Stimulated activated CD4-positive, alpha-beta T cell treated with anti-CD3 and anti-CD28 coated beads, Interleukin-4, amount 100 ng/mL, for 24 hours (primary cell): ENCODE data around the gene KIF1A.
A peak's percentile ranks its signal among the peaks of the same experiment; 100 is the strongest.
"Not testable (repeated sequence)": the region's sequence is repeated elsewhere in the genome, so short reads cannot be mapped to it uniquely, and the experiment has no call there.

Experiments used
- DNase-seq: peaks from one replicate; pipeline ENCODE4 v3.0.0-alpha.2; 2020

The KIF1A gene

DNA sequence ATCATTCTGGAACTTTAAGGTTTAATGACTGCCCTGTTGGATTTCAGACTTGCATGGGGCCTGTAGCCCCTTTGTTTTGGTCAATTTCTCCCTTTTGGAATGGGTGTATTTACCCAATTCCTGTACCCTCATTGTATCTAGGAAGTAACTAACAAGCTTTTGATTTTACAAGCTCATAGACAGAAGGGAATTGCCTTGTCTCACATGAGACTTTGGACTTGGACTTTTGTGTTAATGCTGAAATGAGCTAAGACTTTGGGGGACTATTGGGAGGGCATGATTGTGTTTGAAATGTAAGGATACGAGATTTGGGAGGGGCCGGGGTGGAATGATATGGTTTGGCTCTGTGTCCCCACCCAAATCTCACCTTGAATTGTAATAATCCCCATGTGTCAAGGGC lies 26.3 kb upstream of the KIF1A start:
- DNase-seq, result not testable (repeated sequence)

DNA sequence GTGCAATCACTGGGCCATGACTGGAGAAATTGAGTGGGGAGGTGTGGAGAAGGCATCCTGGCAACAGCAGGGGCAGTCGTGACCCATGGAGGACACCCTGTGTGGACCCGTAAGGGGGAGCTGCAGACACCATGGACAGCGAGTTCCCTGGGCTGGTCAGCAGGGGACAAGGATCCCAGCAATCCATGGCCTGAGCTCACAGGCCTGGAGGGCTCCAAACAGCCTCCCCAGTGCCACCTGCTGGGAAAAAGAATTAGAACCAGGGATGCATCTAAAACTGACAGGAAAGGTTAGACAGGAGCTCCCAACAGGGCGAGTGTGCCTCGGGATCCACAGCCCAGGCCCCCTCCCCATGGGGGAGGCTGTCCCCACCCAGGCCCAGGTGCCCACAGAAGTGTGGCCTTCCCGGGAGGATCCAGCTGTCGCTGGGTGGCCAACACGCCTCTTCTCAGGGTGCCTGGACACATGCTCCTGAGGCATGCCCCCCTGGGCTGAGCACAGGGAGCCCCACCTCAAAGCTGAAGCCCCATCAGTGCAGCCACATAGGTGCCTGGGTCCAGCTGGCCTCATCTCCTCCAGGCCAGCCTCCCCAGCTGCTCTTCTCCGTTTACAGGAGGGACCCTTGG lies 20.5 kb upstream of the KIF1A start:
- peak; percentile 22 for DNase-seq

DNA sequence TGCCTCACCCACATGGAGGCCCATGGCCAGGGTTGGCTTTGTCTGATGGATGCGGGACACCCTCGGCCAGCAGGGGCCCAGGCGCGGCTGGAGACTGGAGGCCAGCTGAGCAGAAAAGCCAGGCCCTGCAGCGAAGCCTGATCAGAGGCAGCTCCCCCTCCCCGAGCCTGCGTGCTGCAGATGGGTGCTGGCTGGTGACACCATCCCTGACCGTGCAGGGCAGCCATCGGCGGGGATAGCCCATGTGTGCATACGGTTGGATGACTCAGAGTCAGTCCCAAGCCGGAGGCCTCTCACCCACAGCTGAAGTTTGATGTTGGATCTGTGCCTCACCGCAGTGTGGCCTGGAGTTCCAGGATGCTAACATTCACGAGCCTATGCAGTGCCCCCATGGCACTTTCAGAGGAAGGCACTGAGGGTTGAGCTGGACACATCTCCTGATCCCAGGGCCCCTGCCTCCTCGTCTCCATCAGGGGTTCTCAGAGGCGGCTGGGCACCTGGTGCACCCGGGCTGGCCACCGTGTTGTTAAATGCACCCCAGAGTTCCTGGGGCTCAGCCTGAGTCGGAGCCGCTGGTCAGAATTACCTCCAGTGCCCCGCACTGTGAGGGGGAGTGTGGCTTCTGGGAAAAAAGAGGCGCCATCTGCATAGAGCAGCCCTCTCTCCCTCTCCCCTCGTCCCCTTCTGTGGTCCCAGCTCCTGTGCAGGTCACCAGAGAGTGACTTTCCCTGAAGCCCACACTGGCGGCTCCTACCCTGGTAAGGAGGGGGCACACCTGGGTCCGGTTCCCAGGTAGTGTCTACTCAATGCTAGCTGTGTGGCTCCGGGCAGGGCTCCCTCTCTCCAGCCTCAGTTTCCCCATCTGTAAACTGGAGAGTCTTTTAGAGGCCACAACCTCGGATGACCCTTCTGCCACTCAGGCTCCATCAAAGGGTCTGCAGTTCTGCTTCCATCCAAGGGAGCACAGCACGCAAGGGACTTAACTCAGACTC lies 19.4 kb upstream of the KIF1A start:
- DNase-seq, result no peak

DNA sequence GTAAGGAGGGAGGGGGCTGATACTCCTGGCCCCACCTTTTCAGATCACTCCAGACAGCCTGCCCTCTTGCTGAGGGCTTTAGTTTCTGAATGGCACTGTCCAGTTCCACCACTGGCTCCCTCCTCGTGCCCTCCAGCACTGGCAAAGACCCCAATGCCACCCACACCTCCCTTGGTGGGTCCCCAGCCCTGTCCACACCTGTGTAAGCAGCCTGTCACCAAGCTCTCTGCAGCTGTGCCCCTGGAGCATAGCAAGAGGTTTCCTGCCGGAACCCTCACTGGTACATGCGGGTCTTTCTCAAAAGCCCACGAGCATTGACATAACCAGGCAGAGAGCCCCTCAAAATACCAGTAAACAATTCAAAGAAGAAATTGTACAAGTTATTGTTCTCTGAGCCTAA lies 17.6 kb upstream of the KIF1A start:
- no peak for DNase-seq

DNA sequence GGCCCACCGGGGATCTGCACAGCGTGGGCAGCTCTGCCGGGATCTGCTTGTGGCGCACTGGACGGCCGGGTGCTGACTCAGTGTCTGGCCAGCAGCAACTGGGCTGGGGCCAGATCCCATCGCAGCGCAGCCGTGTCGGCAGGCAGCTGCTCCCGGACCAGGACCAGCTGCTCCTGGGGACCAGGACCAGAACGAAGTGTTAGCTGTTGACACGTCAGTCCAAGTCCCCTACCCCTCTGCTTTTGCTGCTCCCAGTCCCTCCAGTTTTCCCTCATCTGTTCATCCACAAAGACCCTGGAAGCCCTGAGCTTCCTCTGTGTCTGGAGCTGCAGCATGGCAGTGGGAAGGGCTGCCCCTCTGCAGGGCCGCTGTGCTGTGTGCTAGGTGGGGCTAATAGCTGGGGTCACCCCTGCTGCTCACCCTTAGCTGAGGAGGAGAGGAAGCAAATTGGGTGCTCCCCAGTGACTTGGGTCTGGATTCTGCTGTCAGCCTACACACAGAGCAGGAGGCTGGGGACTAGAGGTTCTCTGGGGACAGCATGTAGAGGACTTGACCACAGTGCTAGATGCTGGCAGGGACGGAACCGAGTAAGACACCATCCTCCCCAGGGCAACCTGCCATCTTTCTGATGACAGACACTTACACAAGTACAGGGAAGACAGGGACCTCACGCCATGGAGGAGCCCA lies 16.9 kb upstream of the KIF1A start:
- DNase-seq, result no peak

DNA sequence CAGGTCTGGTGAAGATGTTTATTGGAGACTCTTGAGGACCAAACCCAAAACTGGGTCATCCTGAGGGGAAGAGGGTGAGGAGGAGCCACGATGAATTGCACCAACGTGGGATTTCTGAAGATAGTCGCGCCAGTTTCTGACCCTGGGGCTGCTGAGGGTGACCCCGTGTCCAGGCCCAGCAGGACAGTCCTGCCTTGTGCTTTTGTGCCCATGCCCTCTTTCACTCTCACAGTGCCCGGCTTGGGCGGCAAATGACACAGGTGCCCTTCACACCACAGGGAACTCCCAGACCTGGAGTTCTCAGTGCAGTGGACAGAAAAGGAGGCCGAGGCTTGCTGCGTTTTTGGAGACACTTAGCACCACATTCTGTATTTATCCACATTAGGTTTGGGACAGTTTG lies 15.5 kb upstream of the KIF1A start:
- DNase-seq, result no peak

DNA sequence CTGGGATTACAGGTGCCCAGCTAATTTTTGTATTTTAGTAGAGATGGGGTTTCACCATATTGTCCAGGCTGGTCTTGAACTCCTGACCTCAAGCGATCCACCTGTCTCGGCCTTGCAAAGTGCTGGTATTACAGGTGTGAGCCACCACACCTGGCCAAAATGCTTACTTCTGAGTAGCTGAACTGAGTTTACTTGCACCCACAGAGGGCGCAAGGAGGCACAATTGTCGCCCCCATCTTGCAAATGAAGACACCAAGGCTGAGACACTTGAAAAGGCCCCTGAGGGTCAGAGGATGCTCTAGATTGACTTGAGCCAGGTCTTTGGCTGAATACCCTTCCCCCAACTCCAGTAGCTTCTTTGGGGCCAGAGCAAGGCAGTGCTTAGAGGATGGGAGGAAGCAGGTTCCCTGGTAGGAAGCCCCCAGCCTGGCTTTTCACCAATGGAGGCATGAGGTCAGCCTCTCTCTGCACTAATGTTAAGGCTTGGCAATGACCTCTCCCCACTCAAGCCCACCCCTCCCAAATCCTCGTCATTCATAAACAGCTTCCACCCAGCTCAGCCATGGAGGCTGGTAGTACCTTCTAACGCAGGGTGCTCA lies 14.5 kb upstream of the KIF1A start:
- DNase-seq, result no peak

DNA sequence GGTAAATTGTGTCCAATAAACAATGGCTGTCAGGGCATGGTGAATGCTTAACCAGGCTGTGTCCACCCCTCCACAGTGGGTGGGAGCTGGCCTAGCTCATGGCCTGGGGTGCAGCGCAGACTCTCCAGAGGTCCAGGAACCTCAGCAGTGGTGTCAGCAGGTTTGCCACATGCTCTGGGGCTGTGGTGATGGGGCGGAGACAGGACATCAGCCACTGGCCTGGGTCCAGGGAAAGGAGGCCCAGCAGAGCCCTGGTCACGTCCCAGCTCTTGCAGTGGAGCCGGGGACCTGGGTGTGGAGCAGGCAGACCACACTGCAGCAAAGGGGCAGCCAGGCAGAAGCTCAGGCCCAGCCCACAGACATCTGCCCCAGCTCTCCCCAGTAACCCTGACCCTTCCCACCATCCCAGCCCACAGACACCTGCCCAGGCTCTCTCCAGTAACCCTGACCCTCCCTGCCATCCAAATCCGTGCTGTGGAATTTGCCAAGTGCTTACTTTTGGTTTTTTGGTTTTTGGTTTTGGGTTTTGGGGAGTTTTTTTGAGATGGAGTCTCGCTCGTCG lies 13.8 kb upstream of the KIF1A start:
- no peak for DNase-seq

DNA sequence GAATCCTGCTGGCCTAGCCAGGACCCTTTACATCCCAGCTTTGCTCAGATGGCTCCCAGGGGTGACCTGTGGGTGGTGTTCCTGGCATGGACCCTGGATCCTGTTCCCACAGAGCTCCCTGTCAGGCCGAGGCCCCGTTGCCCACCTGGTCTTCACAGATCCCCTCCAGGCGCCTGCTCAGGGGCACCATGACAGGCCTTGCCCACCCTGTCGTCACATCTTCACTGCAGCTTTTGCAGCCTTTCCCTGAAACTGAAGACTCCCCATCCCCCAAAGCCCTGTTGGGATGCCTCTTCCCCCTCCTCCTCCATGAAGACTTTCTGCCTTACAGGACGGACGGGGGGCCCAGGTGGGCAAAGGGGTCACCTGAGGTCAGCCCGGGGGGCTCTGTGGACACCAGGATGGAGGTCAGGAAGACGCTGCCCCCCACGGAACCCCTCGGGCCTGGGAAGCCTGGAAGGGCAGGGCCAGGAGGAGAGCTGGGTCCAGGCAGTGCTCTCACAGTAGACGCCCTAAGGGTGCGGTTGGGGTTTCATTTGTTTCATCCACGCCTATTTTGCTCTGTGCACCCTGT lies 13.0 kb upstream of the KIF1A start:
- no peak for DNase-seq

DNA sequence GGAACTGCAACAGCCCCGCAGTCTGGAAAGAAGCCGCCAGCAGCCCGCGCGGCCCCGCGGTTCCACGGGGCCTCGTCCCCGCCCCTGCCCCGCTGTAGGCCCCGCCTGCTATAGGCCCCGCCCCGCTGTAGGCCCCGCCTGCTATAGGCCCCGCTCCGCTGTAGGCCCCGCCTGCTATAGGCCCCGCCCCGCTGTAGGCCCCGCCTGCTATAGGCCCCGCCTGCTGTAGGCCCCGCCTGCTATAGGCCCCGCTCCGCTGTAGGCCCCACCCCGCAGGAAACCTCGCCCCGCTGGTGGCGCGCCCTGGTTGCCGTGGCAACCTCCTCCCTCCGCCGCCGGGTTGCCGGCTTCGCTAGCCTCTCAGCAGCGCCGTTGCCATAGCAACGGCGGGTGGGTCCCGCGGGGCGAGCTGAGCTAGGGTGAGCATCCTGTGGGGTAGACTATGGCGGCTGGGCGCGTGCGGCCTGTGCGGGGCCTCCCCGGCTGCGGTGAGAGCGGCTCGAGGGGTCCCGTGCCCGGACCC lies 12.2 kb upstream of the KIF1A start:
- peak; percentile 95 for DNase-seq

DNA sequence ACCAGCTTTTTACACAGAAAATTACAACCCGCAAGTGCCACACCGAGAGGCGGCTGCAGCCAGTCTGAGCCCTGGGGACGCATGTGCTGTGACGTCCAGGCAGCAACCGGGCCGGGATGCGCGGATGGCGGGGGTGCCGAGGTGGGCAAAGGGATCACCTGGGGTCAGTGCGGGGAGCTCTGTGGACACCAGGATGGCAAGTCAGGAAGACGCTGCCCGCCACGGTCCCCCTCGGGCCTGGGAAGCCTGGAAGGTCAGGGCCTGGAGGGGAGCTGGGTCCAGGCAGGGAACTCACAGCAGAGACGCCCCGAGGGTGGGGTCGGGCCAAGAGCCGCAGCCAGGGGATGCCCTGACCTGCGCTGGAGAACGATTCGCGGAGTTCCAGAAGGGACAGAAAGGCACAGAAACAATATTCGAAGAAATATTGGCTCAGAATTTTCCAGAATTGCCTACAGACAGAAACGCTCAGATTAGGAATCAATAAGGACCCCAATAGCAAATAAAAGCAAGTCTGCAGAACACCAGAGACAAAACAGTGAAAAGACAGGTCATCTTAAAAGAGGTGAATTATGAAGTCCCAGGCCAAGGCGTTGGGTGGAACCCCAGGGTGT lies 11.7 kb upstream of the KIF1A start:
- DNase-seq, result no peak

DNA sequence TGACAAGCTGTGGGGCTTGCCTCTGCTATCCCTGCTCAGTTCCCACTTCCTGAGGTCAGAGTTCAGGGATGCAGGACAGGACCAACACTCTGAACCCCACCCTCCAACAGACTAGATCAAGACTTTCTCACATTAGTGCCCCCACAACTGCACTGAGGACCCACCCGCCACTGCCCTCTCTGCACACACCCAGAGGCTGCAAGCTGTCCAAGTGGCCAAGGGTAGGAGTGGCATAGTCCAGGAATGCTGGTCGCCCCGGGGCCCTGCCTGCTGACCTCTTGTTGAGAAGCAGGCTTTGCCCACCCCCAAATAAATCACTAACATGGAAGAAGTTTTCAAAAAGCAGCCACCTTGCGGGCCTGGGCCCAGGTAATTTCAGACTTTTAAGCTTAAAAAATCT lies 5.5 kb upstream of the KIF1A start:
- DNase-seq, result no peak

DNA sequence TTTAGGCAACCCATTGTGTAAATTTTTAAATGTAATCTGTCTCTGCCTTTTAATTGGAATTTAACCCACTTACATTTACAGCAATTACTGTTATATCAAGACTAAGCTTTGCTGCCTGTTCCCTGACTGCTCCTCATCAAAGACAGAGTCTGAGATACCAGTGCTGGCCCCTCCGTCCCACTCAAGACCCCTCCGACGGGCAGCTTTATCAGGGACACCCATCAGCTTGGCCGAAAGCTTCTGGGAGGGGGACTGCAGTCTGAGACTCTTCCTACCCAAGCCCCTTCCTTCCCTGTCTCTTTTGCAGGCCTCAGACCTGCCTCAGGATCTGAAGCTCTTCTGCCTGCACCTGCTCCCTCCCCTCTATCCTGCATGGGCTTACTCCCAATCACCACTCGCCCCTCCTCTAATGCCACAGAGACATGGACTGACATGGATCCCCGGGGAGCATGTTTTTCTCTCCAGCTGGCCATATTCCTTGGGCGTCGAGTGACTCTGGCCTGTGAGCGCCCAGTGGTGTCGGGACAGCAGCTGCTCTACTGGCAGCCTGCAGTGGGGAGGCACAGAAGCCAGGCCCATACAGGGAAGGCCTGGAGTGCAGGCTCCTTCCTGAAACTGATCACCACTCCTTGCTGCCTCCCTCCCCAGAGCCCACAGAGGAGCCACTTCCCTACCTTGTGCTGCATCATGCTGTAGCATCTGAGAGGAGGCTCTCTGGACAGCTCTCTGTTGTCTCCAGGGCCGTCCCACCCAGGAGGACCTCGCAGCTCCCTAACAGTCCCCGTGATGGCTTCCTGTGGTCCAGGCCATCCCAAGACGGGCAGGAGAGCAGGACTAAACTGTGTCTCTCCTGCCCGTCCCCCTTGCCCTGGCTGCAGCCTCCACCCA lies 3.7 kb upstream of the KIF1A start:
- no peak for DNase-seq

DNA sequence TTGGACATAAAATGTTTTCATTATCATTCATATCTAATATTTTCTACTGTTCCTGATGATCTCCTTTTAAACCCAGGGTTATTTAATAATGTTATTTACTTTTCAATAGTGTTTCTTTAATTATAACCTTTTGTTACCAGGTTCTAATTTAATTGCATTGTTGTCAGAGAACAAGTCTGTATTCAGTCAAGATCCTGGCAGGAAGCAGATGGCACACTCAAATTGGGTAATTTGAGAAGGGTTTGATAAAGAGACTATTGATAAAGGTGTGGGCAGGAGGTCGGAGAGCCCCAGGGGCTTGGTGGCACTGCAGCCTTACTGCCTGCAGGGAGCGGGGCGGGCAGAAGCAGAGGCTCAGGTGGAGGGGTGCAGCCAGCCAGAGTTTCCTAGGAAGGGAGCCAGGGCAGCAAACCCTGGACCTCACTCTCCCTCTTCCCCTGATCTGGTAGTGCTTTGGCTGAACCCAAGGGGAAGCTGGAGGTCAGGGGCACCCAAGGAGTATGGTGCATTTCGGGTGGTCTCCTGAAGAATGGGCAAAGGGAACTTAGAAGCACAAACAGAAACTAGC lies 2.3 kb upstream of the KIF1A start:
- DNase-seq, result no peak

DNA sequence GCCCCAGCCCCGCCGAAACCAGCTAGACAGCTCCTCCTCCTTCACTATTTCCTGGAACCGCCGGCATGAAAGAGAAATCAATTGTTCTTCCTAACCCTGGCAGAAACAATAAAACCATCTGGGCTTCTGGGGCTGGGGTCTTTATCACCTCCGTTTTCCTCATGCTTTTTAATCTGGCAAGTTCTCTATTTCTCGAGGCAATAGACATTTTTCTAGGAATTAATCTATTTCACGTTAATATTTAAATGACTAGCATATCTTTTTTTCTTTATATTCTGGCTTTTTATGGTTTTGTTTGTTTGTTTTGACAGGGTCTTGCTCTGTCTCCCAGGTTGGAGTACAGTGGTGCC lies 1.4 kb upstream of the KIF1A start:
- DNase-seq, result no peak

DNA sequence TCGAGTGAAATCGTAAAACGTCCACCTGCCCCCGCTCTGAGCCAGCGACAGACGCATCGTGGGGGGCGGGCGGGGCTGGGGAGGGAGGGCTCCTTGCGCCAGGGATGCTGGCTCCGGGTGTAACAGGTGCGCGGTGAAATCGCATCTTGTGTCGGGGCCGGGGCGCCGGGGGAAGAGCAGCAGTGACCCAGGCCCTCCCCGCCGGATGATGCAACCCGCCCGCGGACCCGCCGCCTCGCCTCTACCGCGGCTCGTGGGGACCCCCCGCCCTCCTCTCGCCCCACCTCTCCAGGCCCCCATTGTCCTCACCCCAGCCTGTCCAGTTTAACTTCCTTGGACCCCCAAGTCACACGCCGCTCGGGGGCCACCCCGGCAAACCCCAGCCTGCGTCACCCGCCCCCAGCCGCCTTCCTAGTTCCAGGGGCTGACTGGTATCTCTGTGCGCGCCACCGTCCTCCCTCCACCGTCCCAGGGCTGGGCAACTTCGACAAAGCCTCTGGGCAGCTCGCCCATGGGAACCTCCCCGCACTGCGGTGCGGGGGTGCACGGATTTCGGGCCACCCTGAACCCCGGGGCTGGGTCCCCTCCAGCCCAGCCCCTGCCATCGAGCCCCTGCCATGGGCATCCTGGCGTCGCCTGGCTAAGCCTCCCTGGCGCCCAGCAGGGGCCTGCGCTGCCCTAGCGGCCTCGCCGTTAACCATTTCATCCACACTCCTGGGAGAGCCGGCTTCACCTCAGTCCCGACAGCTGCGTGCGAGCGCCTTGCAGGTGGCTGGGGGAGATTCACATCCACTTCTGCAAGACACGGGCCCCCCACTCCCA lies 799 bp upstream of the KIF1A start:
- peak; percentile 24 for DNase-seq

DNA sequence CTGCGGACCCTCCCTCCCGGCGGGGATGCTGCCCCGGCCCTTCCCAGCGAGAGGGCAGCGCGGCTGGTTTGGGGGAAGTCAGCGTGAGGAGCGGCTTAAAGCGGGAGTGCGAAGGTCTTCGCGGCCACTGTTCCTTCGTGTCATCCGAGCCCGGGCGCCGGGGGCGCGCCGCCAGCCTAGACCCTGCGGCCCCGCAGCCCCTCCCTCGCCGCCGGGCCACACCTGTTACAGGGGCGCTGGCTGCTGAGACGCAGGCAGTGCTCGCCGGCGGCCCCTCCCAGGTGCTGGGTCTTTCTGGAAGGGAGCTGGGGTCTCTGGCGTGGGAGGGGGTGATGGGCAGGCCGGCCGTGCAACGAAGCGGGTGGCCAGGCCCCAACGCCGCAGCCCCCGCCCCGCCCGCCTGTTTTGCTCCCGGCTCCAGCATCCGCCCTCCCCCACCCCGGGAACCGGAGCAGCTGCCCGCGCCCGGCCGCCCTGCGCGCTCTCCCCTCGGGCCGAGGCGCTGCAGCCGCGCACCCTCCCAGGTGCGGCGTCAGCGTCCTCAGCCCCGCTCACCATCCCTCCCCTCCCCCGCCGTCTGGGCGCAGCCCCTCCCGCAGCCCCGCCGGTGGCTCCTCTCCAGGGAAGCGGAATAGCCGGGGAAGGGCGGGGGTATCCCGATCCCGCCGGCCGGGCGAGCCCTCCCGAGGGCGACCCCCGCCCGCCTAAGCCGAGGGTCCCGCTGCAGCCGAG lies 727 bp downstream of the KIF1A start:
- no peak for DNase-seq

DNA sequence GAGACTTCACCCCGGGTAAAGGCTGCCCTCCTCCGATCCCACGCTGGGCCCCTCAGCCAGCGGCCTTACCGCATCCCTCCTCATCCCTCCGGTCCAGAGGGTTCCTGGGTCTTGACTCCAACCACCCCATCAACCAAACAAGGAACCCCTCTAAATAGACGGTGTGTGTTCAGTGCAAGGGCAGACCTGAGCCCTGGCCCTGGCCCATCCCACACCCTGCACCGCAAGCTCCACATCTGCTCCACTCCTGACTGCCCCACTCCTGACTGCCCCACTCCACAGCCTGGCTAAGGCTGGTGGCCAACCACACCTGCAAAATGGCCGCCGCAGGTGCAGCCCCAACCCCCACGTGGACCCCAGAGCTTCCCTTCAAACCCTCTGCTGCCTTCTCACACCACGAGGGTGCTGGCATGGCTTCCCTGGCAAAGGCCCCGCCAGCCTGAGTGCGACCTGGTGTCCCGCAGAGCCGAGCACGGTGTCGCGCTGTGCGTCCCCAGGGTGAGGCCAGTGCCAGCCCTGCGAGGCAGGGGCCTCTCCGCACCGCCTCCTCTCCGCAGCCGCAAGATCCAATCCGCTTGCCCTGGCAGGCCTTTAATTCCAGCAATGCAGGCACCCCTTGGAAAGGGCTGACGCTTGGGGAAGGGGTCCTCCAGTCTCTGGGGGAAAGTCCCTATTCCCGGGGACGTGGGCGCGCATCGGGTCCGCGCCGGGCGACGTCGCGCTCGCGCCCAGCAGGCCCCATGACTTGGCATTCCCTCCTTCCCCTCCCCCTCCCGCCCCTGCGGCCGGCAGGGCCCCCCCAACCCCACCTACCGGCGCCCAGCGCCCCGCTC lies 1.5 kb downstream of the KIF1A start:
- DNase-seq, result no peak
